ENCODE results near the gene TET3. TPM values are rescaled to one million over a fixed set of nuclear protein-coding genes. Genes with fewer than 3 reads are reported as not detected.
A peak's percentile ranks its signal among the peaks of the same experiment; 100 is the strongest.

The TET3 gene
- polyA plus RNA-seq, 1 of the 3 experiments (the other 2 are of a cell fraction): 1.6 TPM

GRCh38 chr2:74001121-74001520 lies 16.4 kb downstream of the TET3 start:
- H3K79me2 ChIP-seq (ENCODE audit: insufficient read depth): peaks cover 5% of the 10 kb centered on the region; the same call in 1 of the 2 replicates
- H3K4me2 ChIP-seq: no peak overlapping the region
- no peak overlapping the region for H2AFZ ChIP-seq (ENCODE audit: low read depth)
- H3K4me1 ChIP-seq (ENCODE audit: control insufficient read depth in 1 of 2, insufficient read depth in 2 of 2, low read depth in 1 of 2, low read length in 1 of 2): peaks cover 21 to 38% of the 10 kb centered on the region in 2 experiments; a peak in 2 of 4 replicates
- CTCF ChIA-PET: interaction anchor here (0.9 to 1.7 kb wide), 3 partner anchors 10 to 147 kb away, joined by 3 to 5 read pairs (median 4); partner anchors contain the start of gene BOLA3
- no peak overlapping the region for H3K27ac ChIP-seq (ENCODE audit: low read depth in 2 of 2, low read length in 1 of 2)
- H3K27me3 ChIP-seq (ENCODE audit: insufficient read depth): no peaks in the 10 kb centered on the region
- peaks cover 44% of the 10 kb centered on the region for H4K20me1 ChIP-seq (ENCODE audit: insufficient read depth)
- POLR2A ChIA-PET: interaction anchor here (1.1 to 1.9 kb wide), 3 partner anchors 13 to 178 kb away, joined by 3 to 11 read pairs (median 5); partner anchors contain the start of gene MOB1A
- H3K9ac ChIP-seq: no peak overlapping the region
- 80% methylated on average over 4 of the region's 4 CpGs for WGBS (ENCODE audit: low lambda C conversion rate)
- DNase-seq: no peak
- H3F3A ChIP-seq (replicated peaks; ENCODE audit: insufficient read depth): no peaks in the 10 kb centered on the region
- no peaks in the 10 kb centered on the region for H3K9me2 ChIP-seq
- TF ChIP-seq JUND (IDR thresholded peaks at IDR 0.05) (no peak), GABPA (IDR thresholded peaks at IDR 0.05; ENCODE audit: low read depth) (no peak), FOXM1 (IDR thresholded peaks at IDR 0.05; ENCODE audit: low read depth) (no peak), YY1 (IDR thresholded peaks at IDR 0.05; ENCODE audit: low read depth) (no peak), CHD2 (IDR thresholded peaks at IDR 0.05; ENCODE audit: low read length, partially characterized antibody) (no peak), EZH2phosphoT487 (IDR thresholded peaks at IDR 0.05; ENCODE audit: borderline replicate concordance, low read depth) (no peak), SIN3A (IDR thresholded peaks at IDR 0.05; ENCODE audit: borderline replicate concordance, low read depth, low read length) (no peak), NRF1 (IDR thresholded peaks at IDR 0.05; ENCODE audit: low read depth, low read length) (no peak), USF1 (IDR thresholded peaks at IDR 0.05; ENCODE audit: borderline replicate concordance, low read depth) (no peak), SMC3 (IDR thresholded peaks at IDR 0.05; ENCODE audit: low read depth, low read length) (no peak)
- peaks cover 0 to 8% of the 10 kb centered on the region in 2 experiments for H3K36me3 ChIP-seq (replicated peaks in 1 of 2; ENCODE audit: control insufficient read depth in 1 of 2, insufficient read depth in 2 of 2, low read length in 1 of 2)
- H3K4me3 ChIP-seq (ENCODE audit: low read depth in 2 of 2, low read length in 1 of 2): no peak overlapping the region
- H3K9me3 ChIP-seq: no peaks in the 10 kb centered on the region

- Histone ChIP-seq H3K9me3 (no peaks in the 10 kb centered on the region), H3F3A (replicated peaks; ENCODE audit: insufficient read depth) (no peaks in the 10 kb centered on the region), H3K79me2 (ENCODE audit: insufficient read depth) (no peaks in the 10 kb centered on the region; the same call in 1 of the 2 replicates), H3K36me3 (replicated peaks in 1 of 2; ENCODE audit: control insufficient read depth in 1 of 2, insufficient read depth in 2 of 2, low read length in 1 of 2) (peaks cover 0 to 10% of the 10 kb centered on the region in 2 experiments), H3K27ac (ENCODE audit: low read depth in 2 of 2, low read length in 1 of 2) (no peak overlapping the region), H3K9me2 (no peaks in the 10 kb centered on the region), H3K4me1 (ENCODE audit: control insufficient read depth in 1 of 2, insufficient read depth in 2 of 2, low read depth in 1 of 2, low read length in 1 of 2) (peaks cover 27 to 45% of the 10 kb centered on the region in 2 experiments; a peak in 3 of 4 replicates), H3K4me3 (ENCODE audit: low read depth in 2 of 2, low read length in 1 of 2) (peak overlapping the region; percentile 62 to 84), H3K27me3 (ENCODE audit: insufficient read depth) (no peaks in the 10 kb centered on the region), H3K4me2 (peak overlapping the region; percentile 82; the same call in 1 of the 2 replicates), H2AFZ (ENCODE audit: low read depth) (no peak overlapping the region), H4K20me1 (ENCODE audit: insufficient read depth) (peaks cover 44% of the 10 kb centered on the region), H3K9ac (no peak overlapping the region)
- TF ChIP-seq USF2 (IDR thresholded peaks at IDR 0.05; ENCODE audit: borderline replicate concordance, low read depth, low read length): no peak
- no peak for TF ChIP-seq FOSL2 (IDR thresholded peaks at IDR 0.05; ENCODE audit: borderline replicate concordance, low read depth)
- TF ChIP-seq TAF1 (IDR thresholded peaks at IDR 0.05; ENCODE audit: borderline replicate concordance, low read depth, low read length): no peak
- ChIA-PET CTCF (interaction anchor here (1.1 to 1.7 kb wide), 3 partner anchors 14 to 146 kb away, joined by 3 to 4 read pairs (median 3); partner anchors contain the start of gene BOLA3), POLR2A (interaction anchor here (0.9 to 1.9 kb wide), 4 partner anchors 14 to 177 kb away, joined by 3 to 11 read pairs (median 4); partner anchors contain the start of gene MOB1A)
- no peak for DNase-seq
- 45% methylated on average over 7 of the region's 24 CpGs for WGBS (ENCODE audit: low lambda C conversion rate)
Measured at GRCh38 chr2:74001781-74002504, 17.2 kb downstream of the TET3 start.
